Osteoblast (primary cell): Measurements from ENCODE around the gene SIPA1L3. TPM values are rescaled to one million over a fixed set of nuclear protein-coding genes. Genes with fewer than 3 reads are reported as not detected.

Experiments
- DNase-seq: peaks from one replicate; pipeline ENCODE4 v3.0.0; 2011; ENCODE audit warnings: low spot score, mixed read lengths; ENCODE audit not compliant: insufficient read length; ENCODE audit errors: missing footprints
- H2AFZ ChIP-seq: 2 replicates; pipeline ENCODE4 v1.6.0; 2011; ENCODE audit warnings: mild to moderate bottlenecking, low read length
- H3K27ac ChIP-seq: 2 replicates; pipeline ENCODE4 v1.5.1; 2011; ENCODE audit warnings: mild to moderate bottlenecking, low read depth, low read length, moderate library complexity
- H3K27me3 ChIP-seq: 2 replicates; pipeline ENCODE4 v1.6.0; 2012; ENCODE audit warnings: mild to moderate bottlenecking, control low read depth, inconsistent platforms, low read length, moderate library complexity; ENCODE audit not compliant: insufficient read depth
- H3K36me3 ChIP-seq: 2 replicates; pipeline ENCODE4 v1.5.1; 2011; ENCODE audit warnings: mild to moderate bottlenecking, low read length, control low read depth, moderate library complexity; ENCODE audit not compliant: insufficient read depth
- H3K4me1 ChIP-seq: 2 replicates; pipeline ENCODE4 v1.5.1; 2011; ENCODE audit warnings: mild to moderate bottlenecking, low read length, control low read depth, moderate library complexity; ENCODE audit not compliant: insufficient read depth
- H3K4me2 ChIP-seq: 2 replicates; pipeline ENCODE4 v1.6.0; 2011; ENCODE audit warnings: mild to moderate bottlenecking, low read length; ENCODE audit not compliant: insufficient read depth
- H3K4me3 ChIP-seq: fragments of 200-600 bp; sonication (generic); 3 replicates; pipeline ENCODE4 v1.5.1; 2012; ENCODE audit warnings: mild to moderate bottlenecking, low read length, inconsistent platforms; ENCODE audit not compliant: insufficient read depth
- H3K79me2 ChIP-seq: 2 replicates; pipeline ENCODE4 v1.6.0; 2012; ENCODE audit warnings: mild to moderate bottlenecking, low read length, control low read depth, inconsistent platforms; ENCODE audit not compliant: insufficient read depth
- H3K9me3 ChIP-seq: 2 replicates; pipeline ENCODE4 v1.5.1; 2011; ENCODE audit warnings: low read depth, low read length, control low read depth
- H4K20me1 ChIP-seq: 2 replicates; pipeline ENCODE4 v1.6.0; 2012; ENCODE audit warnings: mild to moderate bottlenecking, low read length, control low read depth; ENCODE audit not compliant: insufficient read depth
- CTCF ChIP-seq: IDR thresholded peaks from 2 replicates; pipeline ENCODE4 v1.5.1; 2011; ENCODE audit warnings: mild to moderate bottlenecking, low read depth, low read length, moderate library complexity; ENCODE audit errors: extremely low read depth
- total RNA-seq: library from RNA; depleted of rRNA; stranded (reverse); fragments of >200 nt; gene quantifications from 2 replicates; pipeline ENCODE4 v1.2.3, GENCODE V29; 2012

Gene SIPA1L3
- total RNA-seq, 1 donor, result 17.4 TPM

DNA sequence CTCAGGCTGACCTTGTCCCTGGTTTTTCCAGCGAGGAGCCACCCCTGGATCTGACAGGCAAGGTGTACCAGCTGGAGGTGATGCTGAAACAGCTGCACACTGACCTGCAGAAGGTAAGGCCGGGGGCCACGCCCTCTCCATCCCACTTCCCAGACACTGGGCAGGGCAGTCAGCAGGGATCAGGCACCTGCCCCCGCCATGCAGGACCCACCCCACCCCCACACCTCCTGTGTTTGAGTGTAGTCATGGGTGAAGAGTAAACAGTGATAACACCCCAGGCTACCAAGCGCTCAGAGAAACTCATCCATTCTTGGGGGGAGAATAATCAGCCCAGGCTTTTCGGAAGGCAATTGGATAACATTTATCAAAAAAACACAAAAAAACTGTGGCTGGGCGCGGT is 297.1 kb downstream of the SIPA1L3 start:
- Histone ChIP-seq H2AFZ (no peak overlapping the region), H3K79me2 (no peaks in the 10 kb centered on the region), H3K36me3 (peaks cover 40% of the 10 kb centered on the region), H3K4me1 (peaks cover under 1% of the 10 kb centered on the region), H3K27me3 (no peaks in the 10 kb centered on the region), H3K4me2 (no peak overlapping the region), H3K9me3 (no peaks in the 10 kb centered on the region), H3K4me3 (no peak overlapping the region), H4K20me1 (no peaks in the 10 kb centered on the region), H3K27ac (no peak overlapping the region)
- TF ChIP-seq CTCF, result no peak
- DNase-seq, result no peak

- Histone ChIP-seq H3K4me1 (peaks cover 7% of the 10 kb centered on the region), H4K20me1 (no peaks in the 10 kb centered on the region), H3K27ac (no peak overlapping the region), H2AFZ (no peak overlapping the region), H3K9me3 (no peaks in the 10 kb centered on the region), H3K4me3 (no peak overlapping the region), H3K36me3 (peaks cover 38% of the 10 kb centered on the region), H3K79me2 (no peaks in the 10 kb centered on the region), H3K27me3 (no peaks in the 10 kb centered on the region), H3K4me2 (no peak overlapping the region)
- no peak for TF ChIP-seq CTCF
- no peak for DNase-seq
Observed at GRCh38 chr19:38204728-38205127, 297.7 kb downstream of the SIPA1L3 start.

DNA sequence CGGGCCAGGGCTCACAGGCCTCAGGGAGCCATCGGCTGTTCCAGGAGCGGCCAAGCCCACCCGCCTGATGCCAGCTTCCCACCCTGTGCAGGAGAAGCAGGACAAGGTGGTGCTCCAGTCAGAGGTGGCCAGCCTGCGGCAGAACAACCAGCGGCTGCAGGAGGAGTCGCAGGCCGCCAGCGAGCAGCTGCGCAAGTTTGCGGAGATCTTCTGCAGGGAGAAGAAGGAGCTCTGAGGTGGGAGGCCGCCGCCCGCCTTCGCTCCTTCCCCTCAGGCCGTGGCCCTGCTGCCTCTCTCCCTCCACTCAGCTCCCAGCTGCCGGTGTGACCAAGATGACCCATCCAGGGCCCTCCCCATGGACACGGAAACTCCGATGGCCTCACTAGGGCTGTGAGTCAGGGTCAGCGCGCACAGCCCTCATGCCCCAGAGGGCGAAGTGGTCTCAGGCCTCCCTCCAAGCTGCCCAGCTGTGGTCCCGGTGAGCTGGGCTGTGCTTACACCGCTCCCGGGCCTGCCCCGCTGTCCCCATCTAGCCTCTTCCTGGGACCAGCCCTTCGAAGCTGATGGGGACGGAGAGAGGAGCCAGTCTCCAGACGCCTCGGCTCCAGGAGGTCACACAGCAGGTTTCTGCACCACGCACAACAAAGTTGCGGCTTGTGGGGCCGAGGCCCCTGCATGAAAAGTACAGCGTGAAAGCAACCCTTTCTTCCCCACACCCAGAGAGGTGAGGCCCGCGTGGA is 299.2 kb downstream of the SIPA1L3 start:
- no peaks in the 10 kb centered on the region for H3K27me3 ChIP-seq
- H3K36me3 ChIP-seq, result peaks cover 34% of the 10 kb centered on the region
- no peak overlapping the region for H3K4me2 ChIP-seq
- no peak overlapping the region for H3K27ac ChIP-seq
- no peaks in the 10 kb centered on the region for H4K20me1 ChIP-seq
- H3K79me2 ChIP-seq, result no peaks in the 10 kb centered on the region
- H3K9me3 ChIP-seq, result no peaks in the 10 kb centered on the region
- H3K4me1 ChIP-seq, result peaks cover 16% of the 10 kb centered on the region
- no peak for TF ChIP-seq CTCF
- H2AFZ ChIP-seq, result no peak overlapping the region
- DNase-seq, result no peak
- H3K4me3 ChIP-seq, result no peak overlapping the region

- no peak overlapping the region for H3K27ac ChIP-seq
- H3K79me2 ChIP-seq, result no peaks in the 10 kb centered on the region
- H3K36me3 ChIP-seq, result peaks cover 26% of the 10 kb centered on the region
- H3K4me2 ChIP-seq, result no peak overlapping the region
- H3K4me3 ChIP-seq, result no peak overlapping the region
- H3K4me1 ChIP-seq, result peaks cover 16% of the 10 kb centered on the region
- H3K9me3 ChIP-seq, result no peaks in the 10 kb centered on the region
- no peaks in the 10 kb centered on the region for H4K20me1 ChIP-seq
- DNase-seq, result no peak
- H3K27me3 ChIP-seq, result no peaks in the 10 kb centered on the region
- H2AFZ ChIP-seq, result no peak overlapping the region
- TF ChIP-seq CTCF, result no peak
Observed at GRCh38 chr19:38206928-38207327, 299.9 kb downstream of the SIPA1L3 start.
